ENCODE data around the gene NFE2.
"Not testable (repeated sequence)": the region's sequence is repeated elsewhere in the genome, so short reads cannot be mapped to it uniquely, and the experiment has no call there.

NFE2 gene

DNA sequence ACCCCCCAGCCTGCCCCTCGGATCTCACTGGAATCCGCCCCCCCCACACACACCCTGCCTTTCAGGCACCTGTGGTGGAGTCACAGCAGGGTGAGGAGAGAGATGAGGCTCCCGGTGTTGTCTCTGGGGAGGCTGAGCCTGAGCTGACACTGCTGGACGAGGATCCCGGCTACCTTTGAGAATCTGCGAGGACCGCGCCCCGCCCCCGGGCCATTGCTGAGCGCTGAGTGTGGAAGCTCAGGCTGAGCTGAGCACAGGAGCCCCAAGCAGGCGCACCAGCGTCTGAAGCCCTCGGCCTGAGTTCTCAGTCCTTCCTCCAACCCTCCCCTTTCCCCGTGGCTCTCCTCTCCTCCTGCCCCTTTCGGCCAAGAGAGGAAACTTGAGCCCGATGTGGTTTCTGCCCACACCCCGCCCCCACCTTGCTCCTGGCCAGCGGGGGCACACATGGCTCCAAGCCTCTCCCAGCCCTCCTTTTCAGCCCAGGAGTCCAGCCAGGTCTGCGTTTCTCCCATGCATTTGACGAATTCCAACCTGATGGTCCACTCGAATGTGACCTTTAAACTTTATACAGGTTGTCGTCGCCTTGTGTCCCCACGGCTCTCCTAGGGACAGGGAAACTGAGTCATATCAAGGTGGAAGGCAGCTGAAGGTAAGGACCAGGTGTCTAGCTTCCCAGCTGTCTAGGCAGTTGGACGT is at the start of gene NFE2:
Gene NFE2, minus strand, starts transcription at position 284 of the 696 bp plus-strand sequence. CDS start 5,767 bp downstream, outside the sequence.
- DNase-seq (ENCODE audit: low spot score) = no peak

DNA sequence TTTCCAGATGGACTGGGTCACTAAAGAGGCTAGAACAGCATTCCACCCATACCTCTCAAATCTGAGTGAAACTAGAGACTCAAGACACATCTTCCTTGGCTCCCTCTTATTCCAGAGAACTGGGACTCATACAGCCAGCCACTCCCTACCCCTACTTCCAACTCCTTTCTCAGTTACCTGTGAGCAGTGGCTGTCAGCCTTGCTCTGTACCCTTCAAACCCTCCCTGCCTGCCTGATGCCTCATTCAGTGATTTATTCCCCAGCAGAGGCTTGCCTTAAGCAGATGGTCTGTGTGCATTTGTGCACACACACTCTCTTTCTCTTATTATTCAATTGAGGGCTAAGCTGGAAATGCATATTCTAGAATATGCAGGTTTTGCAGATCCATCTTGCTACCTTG is 48.9 kb upstream of the NFE2 start:
- DNase-seq (ENCODE audit: low spot score) = no peak

DNA sequence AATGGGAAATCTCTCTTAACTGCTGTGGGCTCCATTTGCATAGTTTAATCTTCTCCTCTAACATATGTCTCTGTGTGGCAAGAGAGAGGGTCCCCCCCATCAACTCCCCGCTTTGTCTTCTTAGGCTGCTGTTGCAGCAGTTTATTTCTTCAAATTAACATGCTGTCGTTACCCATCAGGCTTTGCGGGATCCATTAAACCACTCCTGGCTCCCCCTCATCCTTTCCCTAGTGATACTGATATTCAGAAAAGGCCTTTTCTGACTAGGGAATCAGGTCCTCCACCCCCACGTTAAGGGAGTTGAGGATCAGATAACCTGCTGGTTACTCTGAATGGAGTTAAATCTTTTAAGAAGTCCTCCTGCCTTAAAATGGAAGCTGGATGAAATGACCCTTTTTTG is 48.2 kb upstream of the NFE2 start:
- DNase-seq (ENCODE audit: low spot score) = no peak

DNA sequence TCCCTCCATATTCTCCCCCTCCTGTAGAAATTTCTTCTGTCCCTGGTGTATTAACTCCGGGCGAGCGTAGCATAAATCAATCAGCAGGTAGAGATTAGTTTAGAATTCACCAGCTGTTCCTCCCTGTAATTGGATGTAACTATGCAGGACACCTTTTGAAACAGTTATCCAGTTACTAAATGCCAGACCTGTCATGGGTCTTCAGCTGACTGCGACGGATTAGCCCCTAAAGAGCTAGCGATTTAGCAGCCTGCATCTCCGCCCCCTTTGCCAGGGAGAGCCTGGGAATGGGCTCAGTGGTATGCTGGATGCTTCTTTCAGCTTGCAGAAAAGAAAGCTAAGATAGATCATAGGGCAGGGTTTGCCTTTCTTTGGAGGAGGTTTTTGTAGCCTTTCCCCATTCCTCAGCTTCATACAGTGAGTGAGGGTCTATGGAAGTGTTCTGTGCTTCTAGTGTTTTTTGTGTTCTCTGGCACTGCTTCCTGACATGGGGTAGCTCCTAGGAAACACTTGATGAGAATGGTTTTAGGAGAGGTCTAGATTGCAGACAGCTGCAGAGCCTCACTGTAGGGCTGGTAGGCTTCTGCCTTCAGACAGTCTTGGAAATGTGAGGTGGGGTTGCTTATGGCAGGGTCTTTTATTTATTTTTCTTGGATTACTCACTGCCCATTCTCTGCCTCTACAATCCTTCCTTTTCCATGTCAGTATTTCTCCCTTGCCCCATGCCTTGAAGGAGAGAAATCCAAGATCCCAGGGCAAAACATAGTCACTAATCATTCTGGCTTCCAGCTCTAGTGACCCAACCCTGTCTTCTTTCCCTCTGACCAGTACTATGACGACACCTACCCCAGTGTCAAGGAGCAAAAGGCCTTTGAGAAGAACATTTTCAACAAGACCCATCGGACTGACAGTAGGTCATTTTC is 40.8 kb upstream of the NFE2 start:
- DNase-seq (ENCODE audit: low spot score) = no peak

DNA sequence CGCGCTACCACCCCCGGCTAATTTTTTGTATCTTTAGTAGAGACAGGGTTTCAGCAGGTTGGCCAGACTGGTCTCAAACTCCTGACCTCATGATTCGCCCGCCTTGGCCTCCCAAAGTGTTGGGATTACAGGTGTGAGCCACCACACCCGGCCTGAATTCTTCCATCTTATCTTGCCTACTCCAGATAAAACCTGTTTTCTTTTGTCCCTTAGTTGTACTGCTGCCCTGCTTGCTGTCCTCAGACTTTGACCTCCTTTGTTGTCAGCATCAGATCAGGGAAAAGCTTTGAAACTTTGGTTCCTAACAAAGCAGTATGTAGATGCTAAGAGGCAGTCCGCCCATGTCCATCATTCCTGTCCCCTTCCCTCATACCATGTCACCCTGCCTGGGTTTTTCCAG is 40.0 kb upstream of the NFE2 start:
- DNase-seq (ENCODE audit: low spot score) = no peak

DNA sequence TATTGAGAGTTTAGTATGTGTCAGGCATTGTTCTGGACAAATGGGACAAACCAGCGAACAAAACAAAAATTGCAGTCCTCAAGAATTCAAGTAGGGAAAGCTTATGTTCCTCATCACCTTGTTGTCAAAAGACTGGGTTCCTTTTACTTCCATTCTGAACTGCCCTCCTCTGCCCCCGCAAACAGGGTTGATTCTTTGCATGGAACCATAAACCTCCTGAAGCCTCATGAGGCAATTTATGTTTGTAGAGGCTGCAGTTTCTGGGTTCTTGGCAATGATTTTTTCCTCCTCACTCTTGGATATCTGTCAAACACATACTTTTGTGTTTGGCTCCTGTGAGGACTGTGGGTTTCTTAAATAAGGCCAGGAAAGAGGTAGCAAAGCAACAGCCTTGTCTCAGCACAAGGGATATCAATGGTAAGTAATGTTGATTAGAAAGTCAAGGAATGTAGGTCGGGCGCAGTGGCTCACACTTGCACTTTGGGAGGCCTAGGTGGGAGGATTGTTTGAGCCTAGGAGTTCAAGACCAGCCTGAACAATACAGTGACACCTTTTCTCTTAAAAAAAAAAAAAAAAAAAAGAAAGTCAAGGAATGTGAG is 38.0 kb upstream of the NFE2 start:
- no peak for DNase-seq (ENCODE audit: low spot score)

DNA sequence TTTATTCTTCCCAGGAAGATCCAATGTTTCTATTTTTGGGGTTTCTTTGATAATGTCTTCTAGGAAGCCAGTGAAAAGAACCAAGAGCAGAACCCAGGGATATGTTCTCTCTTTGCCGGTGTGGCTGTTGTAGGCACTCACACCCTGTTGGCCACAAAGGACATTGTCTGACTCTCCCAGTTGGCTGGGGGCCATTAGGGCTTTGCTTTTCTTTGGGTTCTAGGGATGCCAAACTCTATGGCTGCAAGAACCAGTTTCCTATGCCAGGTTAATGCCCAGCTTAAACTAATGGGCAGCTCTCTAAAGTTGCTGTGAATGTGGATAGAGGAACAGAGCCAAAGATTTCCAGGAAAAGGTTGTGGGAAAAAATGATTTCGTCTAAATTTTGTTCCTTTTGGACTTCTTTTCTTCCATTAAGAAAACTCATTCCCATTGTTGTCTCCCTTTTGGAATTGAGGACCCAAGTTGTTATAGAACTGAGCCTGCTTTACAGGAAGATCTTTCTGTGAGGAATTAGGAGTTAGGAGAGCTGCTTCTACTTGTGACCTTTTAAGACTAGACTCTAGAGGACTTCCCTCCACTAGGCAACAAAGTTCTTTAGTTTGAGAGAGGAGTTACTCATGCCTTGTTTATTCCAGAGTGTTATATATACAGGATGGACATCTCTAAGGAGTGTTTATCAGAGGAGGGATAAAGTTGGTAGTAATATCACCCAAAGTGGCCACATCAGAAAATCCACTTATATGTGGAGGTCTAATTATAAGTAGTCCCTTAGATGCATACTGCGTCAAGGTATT is 37.2 kb upstream of the NFE2 start:
- no peak for DNase-seq (ENCODE audit: low spot score)

DNA sequence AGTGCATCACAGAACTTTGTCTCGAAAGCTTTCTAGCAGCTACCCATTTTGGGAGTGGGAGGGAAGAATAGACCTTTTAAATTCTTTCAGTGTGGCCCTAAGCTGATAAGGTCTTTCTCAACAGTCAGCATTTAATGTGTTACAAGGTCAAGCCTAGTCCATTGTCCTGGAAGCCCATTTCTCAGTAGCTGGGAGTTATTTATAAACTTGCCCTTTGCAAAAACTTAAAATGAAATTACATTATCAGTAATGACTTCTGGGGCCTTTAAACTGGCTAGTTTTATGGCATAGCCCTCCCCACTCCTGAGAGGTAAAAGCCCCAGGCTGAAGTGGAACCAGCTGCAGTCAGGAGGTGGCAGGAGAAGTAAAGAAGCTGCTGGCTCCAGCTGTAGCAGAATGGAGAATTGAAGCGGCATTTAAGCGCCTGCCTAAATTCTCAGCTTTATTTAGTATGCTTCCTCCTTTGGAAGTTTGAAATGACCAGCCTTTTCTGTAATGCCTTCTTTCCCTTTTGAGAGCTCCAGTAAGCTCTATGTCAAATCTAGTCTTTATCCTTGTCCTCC is 36.5 kb upstream of the NFE2 start:
- DNase-seq (ENCODE audit: low spot score) = no peak

DNA sequence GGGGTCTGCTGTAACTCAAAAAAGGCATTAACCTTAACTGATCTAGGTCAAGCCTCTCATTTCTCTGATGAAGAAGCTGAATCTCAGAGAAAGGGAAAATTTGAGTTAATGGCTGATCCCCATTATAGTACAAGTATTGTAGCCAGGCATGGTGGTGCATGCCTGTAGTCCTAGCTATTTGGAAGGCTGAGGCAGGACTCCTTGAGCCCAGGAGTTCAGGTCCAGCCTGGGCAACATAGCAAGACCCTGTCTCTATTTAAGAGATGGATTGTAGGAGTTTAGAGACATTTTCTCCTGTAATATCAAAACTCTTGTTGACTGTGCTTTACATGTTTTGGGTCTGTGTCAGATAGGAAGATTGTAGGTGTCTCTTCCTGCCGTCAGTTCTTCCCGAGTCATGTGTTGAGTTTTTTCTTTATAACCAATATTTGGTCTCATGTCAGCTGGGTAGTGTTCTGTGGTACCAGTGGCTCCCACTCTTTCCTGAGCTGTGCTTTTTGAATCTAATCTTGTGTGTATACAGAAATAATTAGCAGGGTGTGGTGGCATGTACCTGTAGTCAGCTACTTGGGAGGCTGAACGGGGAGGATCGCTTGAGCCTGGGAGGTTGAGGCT is 32.7 kb upstream of the NFE2 start:
- DNase-seq (ENCODE audit: low spot score) = no peak

DNA sequence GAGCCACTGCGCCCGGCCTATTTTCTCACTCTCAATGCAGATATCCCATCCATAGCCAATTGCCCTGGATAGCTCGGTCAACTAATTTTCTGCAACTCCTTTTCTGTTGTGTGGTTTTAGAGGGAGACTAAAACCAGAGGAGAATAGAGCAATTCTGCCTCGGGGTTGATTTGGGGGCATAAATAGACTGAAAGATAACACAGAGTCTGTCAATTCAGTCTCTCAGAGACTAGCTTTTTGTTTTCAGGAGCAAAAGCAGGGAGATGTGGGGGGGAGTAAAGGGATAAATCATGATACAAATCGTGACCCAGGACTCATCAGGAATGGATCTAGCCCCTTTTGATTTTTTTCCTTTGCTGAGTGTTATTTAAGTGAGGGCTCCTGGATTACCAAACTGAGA is 30.6 kb upstream of the NFE2 start:
- no peak for DNase-seq (ENCODE audit: low spot score)

DNA sequence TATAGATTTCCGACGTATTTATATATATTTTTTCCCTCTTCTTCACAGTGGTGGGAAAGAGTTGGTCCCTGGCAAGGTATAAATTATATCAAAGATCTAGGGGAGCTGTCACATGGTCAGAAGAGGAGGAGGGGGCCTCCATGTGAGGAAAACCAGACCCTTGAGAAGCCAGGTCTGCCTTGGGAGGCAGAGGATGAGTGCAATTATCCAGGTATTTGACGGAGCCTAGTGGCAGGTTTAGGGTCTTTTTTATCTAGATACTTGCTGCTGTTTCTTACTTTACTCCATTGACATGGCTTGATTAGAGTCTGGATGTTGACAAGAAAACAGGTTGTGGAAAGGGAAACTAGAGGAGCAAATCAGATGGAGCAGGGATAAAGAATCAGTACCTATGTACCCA is 29.6 kb upstream of the NFE2 start:
- DNase-seq (ENCODE audit: low spot score) = no peak

DNA sequence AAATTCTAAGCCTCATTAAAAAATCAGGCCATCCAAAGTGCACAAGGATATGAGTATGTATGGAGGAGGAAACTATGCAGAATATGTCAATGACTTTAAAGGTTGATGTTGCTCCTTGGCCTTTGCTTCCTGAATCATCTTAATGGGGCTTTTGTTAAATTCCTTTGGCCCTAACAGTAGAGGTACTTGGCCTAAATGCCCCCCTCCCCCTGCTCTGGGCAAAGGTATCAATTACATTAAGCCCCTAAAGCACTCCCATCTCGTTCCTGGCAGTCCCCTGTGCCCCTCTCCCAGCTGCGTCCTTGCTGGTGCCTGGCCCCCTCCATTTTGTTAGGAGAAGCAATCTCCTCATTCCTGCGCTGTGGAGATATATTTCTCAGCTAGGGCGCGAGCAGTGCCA is 28.9 kb upstream of the NFE2 start:
- no peak for DNase-seq (ENCODE audit: low spot score)

DNA sequence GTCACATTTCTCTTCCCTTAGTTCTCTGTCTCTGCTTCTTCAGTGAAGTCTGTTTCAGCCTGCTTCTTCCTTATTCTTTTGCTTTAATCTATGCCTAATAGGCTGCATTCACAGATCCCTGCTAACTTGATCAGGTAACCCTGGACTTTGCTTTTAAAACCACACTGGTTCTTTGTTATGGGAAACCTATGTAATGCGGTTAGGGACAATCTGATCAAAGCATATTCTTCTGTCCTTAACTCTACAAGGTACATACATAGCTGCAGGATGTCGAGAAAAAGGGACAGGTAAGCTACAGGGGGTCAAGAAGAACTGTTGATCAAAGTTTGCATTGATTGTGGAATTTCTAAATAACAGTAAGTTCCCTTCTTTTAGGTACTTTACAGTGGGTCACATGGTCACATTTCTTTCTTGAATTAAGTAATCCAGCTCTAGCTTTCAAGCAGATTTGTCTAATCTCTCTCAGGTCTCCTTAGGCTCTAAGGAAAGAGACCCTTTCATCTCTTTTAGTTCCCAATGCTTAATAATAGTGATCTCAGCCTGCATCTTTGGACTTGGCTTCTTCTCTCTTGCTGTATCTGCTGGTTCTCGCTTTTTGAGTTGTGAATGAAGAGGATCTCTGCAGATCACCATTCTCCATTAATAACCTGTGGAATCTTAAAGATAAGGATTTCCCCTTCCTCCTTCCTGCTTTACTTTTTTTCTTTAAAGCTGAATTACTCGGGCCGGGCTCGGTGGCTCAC is 28.0 kb upstream of the NFE2 start:
- DNase-seq (ENCODE audit: low spot score) = no peak

DNA sequence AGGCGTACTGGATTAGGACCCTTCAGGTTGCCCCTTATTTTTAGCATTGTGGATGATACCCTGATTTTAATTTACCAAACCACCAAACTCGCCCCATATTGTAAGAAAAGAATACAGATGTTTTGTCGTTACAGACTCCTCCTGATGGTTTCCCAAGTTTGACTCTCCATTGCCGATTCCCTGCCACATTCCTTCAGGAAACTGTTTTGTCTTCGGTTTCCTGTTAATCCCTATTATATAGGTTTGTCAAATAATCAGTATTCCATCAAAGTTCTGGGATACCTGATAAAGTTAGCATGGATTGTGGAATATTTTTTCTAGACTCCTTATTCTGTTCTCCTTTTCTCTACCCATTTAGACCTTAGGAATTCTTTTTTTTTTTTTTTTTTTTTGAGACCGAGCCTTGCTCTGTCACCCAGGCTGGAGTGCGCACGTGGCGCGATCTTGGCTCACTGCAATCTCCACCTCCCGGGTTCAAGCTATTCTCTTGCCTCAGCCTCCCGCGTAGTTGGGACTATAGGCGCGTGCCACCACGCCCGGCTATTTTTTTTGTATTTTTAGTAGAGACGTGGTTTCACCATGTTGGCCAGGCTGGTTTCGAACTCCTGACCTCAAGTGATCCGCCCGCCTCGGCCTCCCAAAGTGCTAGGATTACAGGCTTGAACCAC is 24.8 kb upstream of the NFE2 start:
- not testable (repeated sequence) for DNase-seq (ENCODE audit: low spot score)

DNA sequence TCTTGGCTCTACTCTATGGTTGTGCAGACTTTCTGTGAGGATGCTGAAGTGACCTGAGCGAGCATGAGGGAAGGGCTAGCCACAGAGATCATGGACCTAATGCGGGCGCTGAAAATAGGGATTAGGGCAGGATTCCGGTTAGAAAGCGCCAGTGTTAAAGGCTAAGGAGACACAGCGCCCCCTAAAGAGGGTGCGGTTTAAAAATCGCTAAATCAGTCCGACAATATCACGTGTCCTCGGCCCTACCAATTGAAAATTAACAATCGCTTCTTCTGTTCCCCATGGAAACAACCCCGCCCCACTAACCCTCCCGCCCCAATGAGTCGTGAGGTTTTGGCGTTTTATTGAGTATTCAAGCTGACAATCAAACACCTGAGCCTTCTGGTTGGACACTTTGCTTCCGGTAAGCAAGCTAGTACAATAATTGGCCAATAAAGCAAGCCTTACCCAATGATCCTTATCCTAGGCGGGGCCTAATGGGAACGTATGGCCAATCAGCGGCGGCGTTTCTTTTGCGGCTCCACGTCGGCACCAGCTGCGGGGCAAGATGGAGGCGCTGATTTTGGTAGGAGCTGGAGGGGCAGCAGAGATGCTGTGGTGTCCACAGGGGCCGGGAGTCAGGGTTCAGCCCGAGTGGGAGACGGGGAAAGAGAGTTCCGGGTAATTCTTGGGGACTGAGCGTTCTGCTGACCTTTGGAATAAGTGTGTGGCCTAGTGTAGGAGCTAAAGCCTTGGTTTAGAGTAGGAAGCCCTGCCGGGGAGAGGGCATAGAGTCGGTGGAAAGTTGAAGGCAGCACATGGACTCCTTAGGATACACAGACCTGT is 24.0 kb upstream of the NFE2 start, which contains the start of gene COPZ1:
Gene COPZ1, plus strand, starts transcription at position 515 of the 825 bp plus-strand sequence. Its CDS starts 33 bp downstream, at position 548.
- DNase-seq (ENCODE audit: low spot score) = peak; percentile 98

DNA sequence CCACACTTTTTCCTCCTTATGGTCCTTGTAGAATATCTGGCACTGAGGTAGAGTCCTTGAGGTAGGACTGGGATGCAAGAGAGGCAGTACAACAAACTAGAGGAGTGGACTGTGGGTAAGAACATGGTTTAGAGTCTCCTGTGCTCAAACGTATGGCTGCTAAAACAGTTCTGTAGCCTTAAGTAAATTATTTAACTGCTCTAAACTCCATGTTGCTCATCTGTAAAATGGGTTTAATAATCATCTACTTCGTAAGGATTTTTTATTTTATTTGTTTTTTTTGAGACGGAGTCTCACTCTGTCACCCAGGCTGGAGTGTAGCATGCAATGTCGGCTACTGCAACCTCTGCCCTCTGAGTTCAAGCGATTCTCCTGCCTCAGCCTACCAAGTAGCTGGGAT is 20.5 kb upstream of the NFE2 start:
- no peak for DNase-seq (ENCODE audit: low spot score)

DNA sequence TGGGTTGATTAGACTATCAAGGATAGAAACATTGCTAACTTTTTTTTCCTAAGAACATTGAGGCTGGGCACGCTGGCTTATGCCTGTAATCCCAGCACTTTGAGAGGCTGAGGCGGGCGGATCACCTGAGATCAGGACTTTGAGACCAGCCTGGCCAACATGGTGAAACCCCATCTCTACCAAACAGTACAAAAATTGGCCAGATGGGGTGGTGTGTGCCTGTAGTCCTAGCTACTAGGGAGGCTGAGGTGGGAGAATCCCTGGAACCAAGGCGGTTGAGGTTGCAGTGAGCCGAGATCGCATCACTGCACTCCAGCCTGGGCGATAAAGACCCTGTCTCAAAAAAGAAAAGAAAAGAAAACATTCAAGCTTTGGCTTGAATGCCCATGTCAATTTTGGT is 11.5 kb upstream of the NFE2 start:
- DNase-seq (ENCODE audit: low spot score) = not testable (repeated sequence)

DNA sequence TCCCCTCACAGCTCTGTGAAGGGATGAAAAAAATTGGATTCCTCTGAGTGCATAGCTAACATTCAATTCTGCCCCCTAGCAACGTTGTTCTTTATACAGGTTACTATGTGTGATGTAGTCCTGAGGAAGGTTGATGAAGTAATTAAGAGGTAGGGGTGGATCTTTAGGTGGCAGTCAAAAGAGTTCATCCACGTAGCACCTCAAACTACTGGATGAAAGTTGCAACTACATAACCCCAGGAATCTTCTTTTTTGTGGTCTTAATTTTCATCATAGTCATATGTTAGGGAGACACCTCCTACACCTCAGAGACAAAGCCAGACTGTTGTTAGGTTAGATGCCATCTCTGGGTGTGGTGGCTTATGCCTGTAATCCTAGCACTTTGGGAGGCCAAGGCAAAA is 10.2 kb upstream of the NFE2 start:
- DNase-seq (ENCODE audit: low spot score) = no peak

Data from CD4-positive, alpha-beta T cell treated with Interleukin-15 for 4 hours (primary cell).